ENCODE results near the gene TIMM8A. TPM values are rescaled to one million over a fixed set of nuclear protein-coding genes. Genes with fewer than 3 reads are reported as not detected.

TIMM8A gene
- total and polyA plus RNA-seq, 2 experiments from 2014 or later = 23.5 to 41.7 TPM

DNA sequence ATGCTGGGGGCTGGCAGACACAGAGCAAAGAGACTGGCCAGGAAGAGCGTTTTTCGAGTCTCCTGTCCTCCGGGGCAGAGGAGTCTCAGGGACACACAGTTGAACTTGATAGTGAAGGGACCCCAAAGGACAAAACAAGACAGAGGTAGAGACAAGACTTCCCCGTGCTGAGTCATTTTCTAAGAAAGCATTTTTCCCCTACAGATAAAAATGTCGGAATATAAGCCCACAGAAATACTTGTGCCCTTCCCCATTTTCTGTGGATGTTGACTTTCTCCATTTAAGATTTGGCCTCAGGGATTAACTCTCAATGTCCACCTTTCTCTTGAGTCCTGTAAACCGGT, 38.0 kb upstream of the TIMM8A start:
- Histone ChIP-seq H3K27me3 (ENCODE audit: insufficient read depth) (no peaks in the 10 kb centered on the region), H3K36me3 (ENCODE audit: insufficient read depth) (peaks cover 2% of the 10 kb centered on the region; the same call in 1 of the 2 replicates), H3K79me2 (replicated peaks; ENCODE audit: insufficient read depth) (peaks cover 6% of the 10 kb centered on the region), H3K4me3 (no peak overlapping the region), H2AFZ (no peak overlapping the region), H3K4me2 (no peak overlapping the region), H3F3A (replicated peaks; ENCODE audit: low read depth) (no peaks in the 10 kb centered on the region), H3K9me2 (ENCODE audit: insufficient read depth) (no peaks in the 10 kb centered on the region), H4K20me1 (replicated peaks; ENCODE audit: insufficient read depth) (no peaks in the 10 kb centered on the region), H3K4me1 (ENCODE audit: insufficient read depth) (no peaks in the 10 kb centered on the region), H3K27ac (ENCODE audit: low read depth) (no peak overlapping the region)
- no peaks in the 10 kb centered on the region for H3K9me3 Mint-ChIP-seq
- H3K27ac Mint-ChIP-seq = no peak overlapping the region
- H3K4me3 Mint-ChIP-seq = no peak overlapping the region
- H3K36me3 Mint-ChIP-seq (ENCODE audit: low read depth) = peaks cover 7% of the 10 kb centered on the region
- H3K4me1 Mint-ChIP-seq = peaks cover 9% of the 10 kb centered on the region; the same call in 2 of the 3 replicates
- TF ChIP-seq EZH2 (IDR thresholded peaks at IDR 0.05; ENCODE audit: low read depth, unreplicated experiment) (no peak), NANOG (IDR thresholded peaks at IDR 0.05; ENCODE audit: borderline replicate concordance) (no peak), POLR2AphosphoS5 (IDR thresholded peaks at IDR 0.05; ENCODE audit: low read depth) (no peak), EZH2phosphoT487 (IDR thresholded peaks at IDR 0.05; ENCODE audit: unreplicated experiment) (no peak)
- TF ChIP-seq, protein P1, sequence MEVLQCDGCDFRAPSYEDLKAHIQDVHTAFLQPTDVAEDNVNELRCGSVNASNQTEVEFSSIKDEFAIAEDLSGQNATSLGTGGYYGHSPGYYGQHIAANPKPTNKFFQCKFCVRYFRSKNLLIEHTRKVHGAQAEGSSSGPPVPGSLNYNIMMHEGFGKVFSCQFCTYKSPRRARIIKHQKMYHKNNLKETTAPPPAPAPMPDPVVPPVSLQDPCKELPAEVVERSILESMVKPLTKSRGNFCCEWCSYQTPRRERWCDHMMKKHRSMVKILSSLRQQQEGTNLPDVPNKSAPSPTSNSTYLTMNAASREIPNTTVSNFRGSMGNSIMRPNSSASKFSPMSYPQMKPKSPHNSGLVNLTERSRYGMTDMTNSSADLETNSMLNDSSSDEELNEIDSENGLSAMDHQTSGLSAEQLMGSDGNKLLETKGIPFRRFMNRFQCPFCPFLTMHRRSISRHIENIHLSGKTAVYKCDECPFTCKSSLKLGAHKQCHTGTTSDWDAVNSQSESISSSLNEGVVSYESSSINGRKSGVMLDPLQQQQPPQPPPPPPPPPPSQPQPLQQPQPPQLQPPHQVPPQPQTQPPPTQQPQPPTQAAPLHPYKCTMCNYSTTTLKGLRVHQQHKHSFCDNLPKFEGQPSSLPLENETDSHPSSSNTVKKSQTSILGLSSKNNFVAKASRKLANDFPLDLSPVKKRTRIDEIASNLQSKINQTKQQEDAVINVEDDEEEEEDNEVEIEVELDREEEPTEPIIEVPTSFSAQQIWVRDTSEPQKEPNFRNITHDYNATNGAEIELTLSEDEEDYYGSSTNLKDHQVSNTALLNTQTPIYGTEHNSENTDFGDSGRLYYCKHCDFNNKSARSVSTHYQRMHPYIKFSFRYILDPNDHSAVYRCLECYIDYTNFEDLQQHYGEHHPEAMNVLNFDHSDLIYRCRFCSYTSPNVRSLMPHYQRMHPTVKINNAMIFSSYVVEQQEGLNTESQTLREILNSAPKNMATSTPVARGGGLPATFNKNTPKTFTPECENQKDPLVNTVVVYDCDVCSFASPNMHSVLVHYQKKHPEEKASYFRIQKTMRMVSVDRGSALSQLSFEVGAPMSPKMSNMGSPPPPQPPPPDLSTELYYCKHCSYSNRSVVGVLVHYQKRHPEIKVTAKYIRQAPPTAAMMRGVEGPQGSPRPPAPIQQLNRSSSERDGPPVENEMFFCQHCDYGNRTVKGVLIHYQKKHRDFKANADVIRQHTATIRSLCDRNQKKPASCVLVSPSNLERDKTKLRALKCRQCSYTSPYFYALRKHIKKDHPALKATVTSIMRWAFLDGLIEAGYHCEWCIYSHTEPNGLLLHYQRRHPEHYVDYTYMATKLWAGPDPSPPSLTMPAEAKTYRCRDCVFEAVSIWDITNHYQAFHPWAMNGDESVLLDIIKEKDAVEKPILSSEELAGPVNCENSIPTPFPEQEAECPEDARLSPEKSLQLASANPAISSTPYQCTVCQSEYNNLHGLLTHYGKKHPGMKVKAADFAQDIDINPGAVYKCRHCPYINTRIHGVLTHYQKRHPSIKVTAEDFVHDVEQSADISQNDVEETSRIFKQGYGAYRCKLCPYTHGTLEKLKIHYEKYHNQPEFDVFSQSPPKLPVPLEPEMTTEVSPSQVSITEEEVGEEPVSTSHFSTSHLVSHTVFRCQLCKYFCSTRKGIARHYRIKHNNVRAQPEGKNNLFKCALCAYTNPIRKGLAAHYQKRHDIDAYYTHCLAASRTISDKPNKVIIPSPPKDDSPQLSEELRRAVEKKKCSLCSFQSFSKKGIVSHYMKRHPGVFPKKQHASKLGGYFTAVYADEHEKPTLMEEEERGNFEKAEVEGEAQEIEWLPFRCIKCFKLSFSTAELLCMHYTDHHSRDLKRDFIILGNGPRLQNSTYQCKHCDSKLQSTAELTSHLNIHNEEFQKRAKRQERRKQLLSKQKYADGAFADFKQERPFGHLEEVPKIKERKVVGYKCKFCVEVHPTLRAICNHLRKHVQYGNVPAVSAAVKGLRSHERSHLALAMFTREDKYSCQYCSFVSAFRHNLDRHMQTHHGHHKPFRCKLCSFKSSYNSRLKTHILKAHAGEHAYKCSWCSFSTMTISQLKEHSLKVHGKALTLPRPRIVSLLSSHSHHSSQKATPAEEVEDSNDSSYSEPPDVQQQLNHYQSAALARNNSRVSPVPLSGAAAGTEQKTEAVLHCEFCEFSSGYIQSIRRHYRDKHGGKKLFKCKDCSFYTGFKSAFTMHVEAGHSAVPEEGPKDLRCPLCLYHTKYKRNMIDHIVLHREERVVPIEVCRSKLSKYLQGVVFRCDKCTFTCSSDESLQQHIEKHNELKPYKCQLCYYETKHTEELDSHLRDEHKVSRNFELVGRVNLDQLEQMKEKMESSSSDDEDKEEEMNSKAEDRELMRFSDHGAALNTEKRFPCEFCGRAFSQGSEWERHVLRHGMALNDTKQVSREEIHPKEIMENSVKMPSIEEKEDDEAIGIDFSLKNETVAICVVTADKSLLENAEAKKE (CRISPR knock-in tag; IDR thresholded peaks at IDR 0.05) = no peak
- ATAC-seq (no peak), DNase-seq (ENCODE audit: low spot score) (no peak)
- H3K27me3 Mint-ChIP-seq (ENCODE audit: insufficient read depth, low read depth, poor library complexity) = peaks cover 7% of the 10 kb centered on the region

DNA sequence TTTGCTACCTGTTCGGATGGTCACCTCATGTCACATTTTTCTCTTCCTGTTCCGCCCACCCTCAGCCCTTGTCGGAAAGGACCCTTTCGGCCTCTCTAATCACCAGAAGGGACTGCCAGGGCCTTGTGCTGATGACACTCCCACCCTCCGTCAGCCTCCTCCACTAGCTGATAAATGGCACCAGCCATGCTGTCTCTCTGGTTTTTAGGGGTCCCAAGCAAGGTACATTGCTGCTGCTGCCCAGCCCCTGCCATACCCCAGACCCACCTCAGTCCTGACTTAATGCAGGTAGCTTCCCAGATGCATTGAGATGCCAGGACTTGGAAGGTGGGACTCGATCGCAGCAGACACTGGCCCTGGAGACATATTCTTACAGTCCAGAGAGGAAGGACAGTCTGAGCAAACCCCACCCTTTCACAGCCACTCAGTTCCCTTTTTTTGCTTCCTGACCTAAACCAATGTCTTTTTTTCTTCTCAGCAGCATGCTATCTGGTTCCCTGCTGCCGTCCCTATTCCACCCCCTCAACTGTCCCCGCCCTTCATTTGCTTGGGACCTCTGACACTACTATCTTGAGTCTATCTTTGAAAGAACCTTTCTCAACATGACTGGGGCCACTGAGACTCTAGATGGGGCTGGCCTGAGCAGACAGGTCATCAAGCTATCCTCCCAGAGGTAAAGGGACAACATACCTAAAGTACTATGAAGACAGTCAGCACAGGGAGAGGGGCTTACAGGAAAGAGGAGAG, 37.4 kb upstream of the TIMM8A start, which contains the start of gene BTK:
Gene BTK, minus strand, starts transcription at position 397 of the 747 bp plus-strand sequence. CDS start 10,907 bp downstream, outside the sequence.
- H3K27ac ChIP-seq (ENCODE audit: low read depth) = no peak within 1 kb of the TSS
- H3K4me2 ChIP-seq = no peak within 1 kb of the TSS
- H3K4me1 Mint-ChIP-seq = peaks cover 9% of the 10 kb centered on the region; the same call in 2 of the 3 replicates
- no peaks in the 10 kb centered on the region for H3K4me1 ChIP-seq (ENCODE audit: insufficient read depth)
- H3K4me3 ChIP-seq = no peak within 1 kb of the TSS
- H3K4me3 Mint-ChIP-seq = no peak within 1 kb of the TSS
- H3K27me3 ChIP-seq (ENCODE audit: insufficient read depth) = no peaks in the 10 kb centered on the region
- H3K27ac Mint-ChIP-seq = no peak within 1 kb of the TSS; the same call in 1 of the 2 replicates
- H3K9me3 Mint-ChIP-seq = no peaks in the 10 kb centered on the region
- no peaks in the 10 kb centered on the region for H3K9me2 ChIP-seq (ENCODE audit: insufficient read depth)
- H3K27me3 Mint-ChIP-seq (ENCODE audit: insufficient read depth, low read depth, poor library complexity) = peaks cover 2% of the 10 kb centered on the region
- no peak within 1 kb of the TSS for H2AFZ ChIP-seq
- H3K36me3 ChIP-seq (ENCODE audit: insufficient read depth) = no peaks in the 10 kb centered on the region
- H3F3A ChIP-seq (replicated peaks; ENCODE audit: low read depth) = no peaks in the 10 kb centered on the region
- H4K20me1 ChIP-seq (replicated peaks; ENCODE audit: insufficient read depth) = no peaks in the 10 kb centered on the region
- ATAC-seq = no peak
- H3K36me3 Mint-ChIP-seq (ENCODE audit: low read depth) = peaks cover 2% of the 10 kb centered on the region
- DNase-seq (ENCODE audit: low spot score) = no peak
- H3K79me2 ChIP-seq (replicated peaks; ENCODE audit: insufficient read depth) = peaks cover under 1% of the 10 kb centered on the region; the same call in 1 of the 2 replicates
- TF ChIP-seq ZNF331 (CRISPR knock-in tag; IDR thresholded peaks at IDR 0.05; ENCODE audit: low read depth) (no peak), EZH2phosphoT487 (IDR thresholded peaks at IDR 0.05; ENCODE audit: unreplicated experiment) (no peak), POLR2AphosphoS5 (IDR thresholded peaks at IDR 0.05; ENCODE audit: low read depth) (no peak), ZNF114 (CRISPR knock-in tag; IDR thresholded peaks at IDR 0.05) (no peak), NANOG (IDR thresholded peaks at IDR 0.05; ENCODE audit: borderline replicate concordance) (no peak), JUNB (IDR thresholded peaks at IDR 0.05; ENCODE audit: unreplicated experiment) (no peak), STAT1 (IDR thresholded peaks at IDR 0.05; ENCODE audit: unreplicated experiment) (no peak)
- TF ChIP-seq, protein P2, sequence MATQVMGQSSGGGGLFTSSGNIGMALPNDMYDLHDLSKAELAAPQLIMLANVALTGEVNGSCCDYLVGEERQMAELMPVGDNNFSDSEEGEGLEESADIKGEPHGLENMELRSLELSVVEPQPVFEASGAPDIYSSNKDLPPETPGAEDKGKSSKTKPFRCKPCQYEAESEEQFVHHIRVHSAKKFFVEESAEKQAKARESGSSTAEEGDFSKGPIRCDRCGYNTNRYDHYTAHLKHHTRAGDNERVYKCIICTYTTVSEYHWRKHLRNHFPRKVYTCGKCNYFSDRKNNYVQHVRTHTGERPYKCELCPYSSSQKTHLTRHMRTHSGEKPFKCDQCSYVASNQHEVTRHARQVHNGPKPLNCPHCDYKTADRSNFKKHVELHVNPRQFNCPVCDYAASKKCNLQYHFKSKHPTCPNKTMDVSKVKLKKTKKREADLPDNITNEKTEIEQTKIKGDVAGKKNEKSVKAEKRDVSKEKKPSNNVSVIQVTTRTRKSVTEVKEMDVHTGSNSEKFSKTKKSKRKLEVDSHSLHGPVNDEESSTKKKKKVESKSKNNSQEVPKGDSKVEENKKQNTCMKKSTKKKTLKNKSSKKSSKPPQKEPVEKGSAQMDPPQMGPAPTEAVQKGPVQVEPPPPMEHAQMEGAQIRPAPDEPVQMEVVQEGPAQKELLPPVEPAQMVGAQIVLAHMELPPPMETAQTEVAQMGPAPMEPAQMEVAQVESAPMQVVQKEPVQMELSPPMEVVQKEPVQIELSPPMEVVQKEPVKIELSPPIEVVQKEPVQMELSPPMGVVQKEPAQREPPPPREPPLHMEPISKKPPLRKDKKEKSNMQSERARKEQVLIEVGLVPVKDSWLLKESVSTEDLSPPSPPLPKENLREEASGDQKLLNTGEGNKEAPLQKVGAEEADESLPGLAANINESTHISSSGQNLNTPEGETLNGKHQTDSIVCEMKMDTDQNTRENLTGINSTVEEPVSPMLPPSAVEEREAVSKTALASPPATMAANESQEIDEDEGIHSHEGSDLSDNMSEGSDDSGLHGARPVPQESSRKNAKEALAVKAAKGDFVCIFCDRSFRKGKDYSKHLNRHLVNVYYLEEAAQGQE (IDR thresholded peaks at IDR 0.05; ENCODE audit: unreplicated experiment) = no peak

Data from GM23338 (cell line).